Measurements from ENCODE around the gene MSGN1. TPM values are rescaled to one million over a fixed set of nuclear protein-coding genes. Genes with fewer than 3 reads are reported as not detected.

Gene MSGN1
- total and polyA plus RNA-seq, 12 donors = 0.55 TPM; not detected in 11

DNA sequence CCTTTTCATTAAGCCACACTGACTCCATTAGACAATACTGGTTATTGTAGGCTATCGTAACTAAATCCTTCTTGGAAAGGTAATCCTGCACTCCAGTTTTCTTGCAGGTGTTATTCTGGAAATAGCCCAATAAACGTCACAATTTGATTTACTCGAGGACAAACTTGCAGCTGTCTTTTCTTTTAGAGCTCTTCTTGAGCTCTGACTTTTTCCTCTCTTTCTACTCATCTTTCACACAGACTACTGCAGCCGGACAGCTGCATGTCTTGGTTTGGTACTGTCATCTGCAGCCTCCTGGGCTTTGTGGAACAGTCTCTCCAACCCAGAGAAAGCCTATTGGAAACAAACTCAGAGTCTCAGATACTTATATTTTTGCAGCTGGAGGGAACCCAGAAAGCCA, 23.0 kb upstream of the MSGN1 start:
- no peak for TF ChIP-seq POLR2A (IDR thresholded peaks at IDR 0.05)
- TF ChIP-seq, protein P1, sequence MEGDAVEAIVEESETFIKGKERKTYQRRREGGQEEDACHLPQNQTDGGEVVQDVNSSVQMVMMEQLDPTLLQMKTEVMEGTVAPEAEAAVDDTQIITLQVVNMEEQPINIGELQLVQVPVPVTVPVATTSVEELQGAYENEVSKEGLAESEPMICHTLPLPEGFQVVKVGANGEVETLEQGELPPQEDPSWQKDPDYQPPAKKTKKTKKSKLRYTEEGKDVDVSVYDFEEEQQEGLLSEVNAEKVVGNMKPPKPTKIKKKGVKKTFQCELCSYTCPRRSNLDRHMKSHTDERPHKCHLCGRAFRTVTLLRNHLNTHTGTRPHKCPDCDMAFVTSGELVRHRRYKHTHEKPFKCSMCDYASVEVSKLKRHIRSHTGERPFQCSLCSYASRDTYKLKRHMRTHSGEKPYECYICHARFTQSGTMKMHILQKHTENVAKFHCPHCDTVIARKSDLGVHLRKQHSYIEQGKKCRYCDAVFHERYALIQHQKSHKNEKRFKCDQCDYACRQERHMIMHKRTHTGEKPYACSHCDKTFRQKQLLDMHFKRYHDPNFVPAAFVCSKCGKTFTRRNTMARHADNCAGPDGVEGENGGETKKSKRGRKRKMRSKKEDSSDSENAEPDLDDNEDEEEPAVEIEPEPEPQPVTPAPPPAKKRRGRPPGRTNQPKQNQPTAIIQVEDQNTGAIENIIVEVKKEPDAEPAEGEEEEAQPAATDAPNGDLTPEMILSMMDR (IDR thresholded peaks at IDR 0.05) = no peak
- no peaks in the 10 kb centered on the region for H3K4me1 ChIP-seq (replicated peaks in 1 of 2)
- no peaks in the 10 kb centered on the region for H3K36me3 ChIP-seq (replicated peaks in 1 of 2)
- no peaks in the 10 kb centered on the region for H3K9me3 ChIP-seq (replicated peaks in 1 of 3)
- no peak overlapping the region for H3K4me3 ChIP-seq
- no peak overlapping the region for H3K27ac ChIP-seq
- intact Hi-C loops (cut with DNase I) = no loop called here
- 52 to 58% (median 55%) methylated on average over 4 of the region's 4 CpGs for WGBS, 4 donors
- H3K27me3 ChIP-seq = no peaks in the 10 kb centered on the region
- no peak for DNase-seq

DNA sequence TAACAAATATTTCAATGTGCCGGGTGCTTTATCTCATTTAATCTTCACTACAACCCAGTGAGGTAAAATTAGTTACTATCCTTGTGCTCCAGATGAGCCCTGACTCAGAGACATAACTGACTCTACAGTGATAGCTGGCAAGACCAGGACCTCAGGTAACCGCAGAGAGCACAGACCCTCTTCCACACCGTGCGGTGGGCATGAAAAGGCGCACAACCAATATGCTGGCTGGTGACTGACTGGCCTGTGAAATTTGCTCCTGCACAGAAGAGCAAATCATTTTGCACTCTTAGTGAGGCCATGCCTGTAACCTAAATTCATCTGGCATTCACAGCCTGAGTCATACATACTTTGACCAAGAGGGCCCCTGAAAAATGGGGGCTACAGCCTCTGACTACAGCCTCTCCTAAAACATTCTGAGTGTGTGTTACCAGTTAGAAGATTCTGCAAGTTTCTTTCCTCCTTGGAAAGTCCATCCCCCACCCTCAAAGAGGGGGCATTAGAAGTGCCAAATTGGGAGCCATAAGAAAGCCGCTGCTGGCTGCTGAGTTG, 22.4 kb upstream of the MSGN1 start:
- Histone ChIP-seq H3K36me3 (replicated peaks in 1 of 2) (no peaks in the 10 kb centered on the region), H3K4me3 (no peak overlapping the region), H3K27me3 (no peaks in the 10 kb centered on the region), H3K4me1 (replicated peaks in 1 of 2) (no peaks in the 10 kb centered on the region), H3K9me3 (replicated peaks in 1 of 3) (no peaks in the 10 kb centered on the region), H3K27ac (no peak overlapping the region)
- 66 to 84% (median 83%) methylated on average over 4 to 6 of the region's 6 CpGs for WGBS, 4 donors
- intact Hi-C loops (cut with DNase I) = no loop called here
- TF ChIP-seq POLR2A (IDR thresholded peaks at IDR 0.05) = no peak
- DNase-seq = no peak

DNA sequence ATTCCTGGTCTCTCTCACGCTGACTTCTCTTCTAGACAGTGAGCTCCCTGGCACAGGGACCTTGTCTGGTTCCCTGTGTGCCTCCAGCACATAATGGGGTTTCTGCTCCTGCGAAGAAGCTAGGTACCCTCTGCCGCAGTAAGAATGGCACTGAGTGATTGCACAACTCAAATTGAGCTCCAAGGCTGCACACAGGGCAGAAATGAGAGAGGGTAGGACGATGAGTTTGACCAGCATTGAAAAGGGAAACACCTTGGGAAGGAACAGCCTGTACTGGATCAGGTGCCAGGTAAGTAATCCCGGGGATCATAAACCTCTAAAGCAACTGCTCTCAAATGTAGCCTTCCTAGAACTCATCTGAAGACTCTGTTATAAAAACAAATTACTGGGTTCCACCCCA, 21.0 kb upstream of the MSGN1 start:
- Histone ChIP-seq H3K4me1 (replicated peaks in 1 of 2) (no peaks in the 10 kb centered on the region), H3K4me3 (no peak overlapping the region), H3K27me3 (no peaks in the 10 kb centered on the region), H3K9me3 (replicated peaks in 1 of 3) (no peaks in the 10 kb centered on the region), H3K36me3 (replicated peaks in 1 of 2) (no peaks in the 10 kb centered on the region), H3K27ac (no peak overlapping the region)
- DNase-seq = no peak
- intact Hi-C loops (cut with DNase I) = no loop called here
- WGBS, 4 donors = 79 to 90% (median 84%) methylated on average over 5 of the region's 5 CpGs
- TF ChIP-seq, protein P1 (IDR thresholded peaks at IDR 0.05) = no peak
- no peak for TF ChIP-seq POLR2A (IDR thresholded peaks at IDR 0.05)

DNA sequence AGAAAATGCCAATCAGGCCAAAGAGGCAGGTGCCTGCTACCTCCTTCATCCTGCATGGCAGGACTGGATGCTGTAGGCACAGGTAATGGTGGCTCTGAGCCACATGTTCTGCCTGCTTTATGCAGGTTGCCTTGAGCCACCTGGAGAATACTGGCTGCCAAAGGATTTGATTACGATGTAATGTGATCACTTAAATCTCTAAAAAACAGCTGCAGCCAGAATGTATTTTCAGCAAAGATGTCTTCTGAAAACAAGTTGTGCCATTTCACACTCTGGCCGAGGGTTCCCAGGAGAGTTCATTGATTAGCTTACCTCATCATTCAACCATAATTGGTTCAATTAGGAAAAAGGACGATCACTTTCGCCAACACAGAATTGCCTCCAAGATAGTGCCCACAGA, 17.9 kb upstream of the MSGN1 start:
- TF ChIP-seq, protein P1 (IDR thresholded peaks at IDR 0.05) = no peak
- TF ChIP-seq POLR2A (IDR thresholded peaks at IDR 0.05) = no peak
- Histone ChIP-seq H3K27me3 (no peaks in the 10 kb centered on the region), H3K9me3 (replicated peaks in 1 of 3) (no peaks in the 10 kb centered on the region), H3K27ac (no peak overlapping the region), H3K4me1 (replicated peaks in 1 of 2) (no peaks in the 10 kb centered on the region), H3K4me3 (no peak overlapping the region), H3K36me3 (replicated peaks in 1 of 2) (no peaks in the 10 kb centered on the region)
- no peak for DNase-seq
- intact Hi-C loops (cut with DNase I) = no loop called here
- 74 to 89% (median 79%) methylated on average over 4 of the region's 4 CpGs for WGBS, 4 donors
